Gastrocnemius medialis (tissue), 4 donors: ENCODE results near the gene UBE2M.

ENCODE experiments used
- CTCF ChIP-seq, 5 experiments: fragments of 450-650 bp in 3 of 5; fragments of 200-600 bp in 2 of 5; sonication (generic) in 2 of 5; IDR thresholded peaks in 4 of 5; conservative IDR thresholded peaks in 1 of 5; 1 replicate in 4 of 5; 2 replicates in 1 of 5; pipeline ENCODE4 v1.5.1; 2016 to 2019; ENCODE audit warnings: antibody characterized with exemption in 5 of 5, mild to moderate bottlenecking in 3 of 5, moderate library complexity in 3 of 5
- POLR2A ChIP-seq, 2 donors: fragments of 450-650 bp; IDR thresholded peaks; one replicate each; pipeline ENCODE4 v1.6.1; 2017; ENCODE audit warnings: antibody characterized with exemption in 2 of 2, mild to moderate bottlenecking in 2 of 2, moderate library complexity in 2 of 2

- TF ChIP-seq CTCF (IDR thresholded peaks at IDR 0.05 in 4 of 5, conservative IDR thresholded peaks at IDR 0.05 in 1 of 5) (no peak), POLR2A (IDR thresholded peaks at IDR 0.05) (no peak)
Observed at GRCh38 chr19:58555920-58556621, 2.3 kb downstream of the UBE2M start.
